Measurements from ENCODE around the gene MYO1D. TPM values are rescaled to one million over a fixed set of nuclear protein-coding genes. Genes with fewer than 3 reads are reported as not detected.
A peak's percentile ranks its signal among the peaks of the same experiment; 100 is the strongest.

Gene MYO1D
- total and polyA plus RNA-seq, 8 donors: 16.7 to 43.0 (median 29.4) TPM

GRCh38 chr17:32486701-32487472 is 390.0 kb downstream of the MYO1D start, which contains the start of gene CDK5R1:
Gene CDK5R1, plus strand, starts transcription at chr17:32486993. Its CDS starts 628 bp downstream, at chr17:32487621.
- intact Hi-C loops (cut with DNase I): loop anchor here in 1 of 3 donors (10.0 kb wide), 1 partner anchor 268 kb away; no protein-coding TSS in a partner anchor
- Histone ChIP-seq H3K9me3 (no peaks in the 10 kb centered on the region), H3K36me3 (peaks cover 0 to 2% (median 0%) of the 10 kb centered on the region in 3 donors), H3K4me1 (peaks cover 0 to 10% (median 7%) of the 10 kb centered on the region in 3 donors), H3K27ac (peak within 1 kb of the TSS; percentile 42 to 62 (median 58)), H3K27me3 (no peaks in the 10 kb centered on the region), H3K4me3 (peak within 1 kb of the TSS; percentile 28 to 61 (median 51))
- WGBS, 2 donors: 0 to 1% methylated on average over 20 to 135 of the region's 135 CpGs
- ATAC-seq (peak; percentile 50 to 72 (median 58)), DNase-seq (peak; percentile 64 to 87 (median 76)), FAIRE-seq (no peak)
- no peak for TF ChIP-seq CTCF (IDR thresholded peaks at IDR 0.05)

GRCh38 chr17:32486111-32486700 is 390.7 kb downstream of the MYO1D start:
- TF ChIP-seq CTCF (IDR thresholded peaks at IDR 0.05): no peak
- ATAC-seq: peak; percentile 82 to 84 (median 82)
- Histone ChIP-seq H3K9me3 (no peaks in the 10 kb centered on the region), H3K27ac (peak overlapping the region; percentile 42 to 62 (median 58)), H3K36me3 (peaks cover 0 to 9% (median 0%) of the 10 kb centered on the region in 3 donors), H3K4me1 (peaks cover 0 to 10% (median 7%) of the 10 kb centered on the region in 3 donors), H3K27me3 (no peaks in the 10 kb centered on the region), H3K4me3 (peak overlapping the region; percentile 28 to 61 (median 45))
- WGBS, 2 donors: 3 to 4% methylated on average over 34 to 72 of the region's 72 CpGs
- no peak for FAIRE-seq
- intact Hi-C loops (cut with DNase I): loop anchor here in 1 of 3 donors (10.0 kb wide), 1 partner anchor 269 kb away; no protein-coding TSS in a partner anchor
- peak; percentile 63 to 88 (median 74) for DNase-seq

- intact Hi-C loops (cut with DNase I): loop anchor here in 1 of 3 donors (10.0 kb wide), 1 partner anchor 269 kb away; no protein-coding TSS in a partner anchor
- no peak for ATAC-seq
- peaks cover 0 to 16% (median 0%) of the 10 kb centered on the region in 3 donors for H3K36me3 ChIP-seq
- H3K27ac ChIP-seq: peak overlapping the region; percentile 42 to 62 (median 58)
- H3K4me3 ChIP-seq: peak overlapping the region in 2 of 4 donors; percentile 57 to 61
- no peak for DNase-seq
- no peaks in the 10 kb centered on the region for H3K9me3 ChIP-seq
- no peaks in the 10 kb centered on the region for H3K27me3 ChIP-seq
- WGBS, 2 donors: 59 to 62% methylated on average over 12 of the region's 12 CpGs
- H3K4me1 ChIP-seq: peaks cover 0 to 10% (median 7%) of the 10 kb centered on the region in 3 donors
- no peak for FAIRE-seq
- TF ChIP-seq CTCF (IDR thresholded peaks at IDR 0.05): no peak
Measured at GRCh38 chr17:32485261-32486110, 391.4 kb downstream of the MYO1D start.

- intact Hi-C loops (cut with DNase I): loop anchor here in 2 of 3 donors (5.0 to 10.0 kb wide), 2 partner anchors 270 to 273 kb away; no protein-coding TSS in a partner anchor
- Histone ChIP-seq H3K9me3 (no peaks in the 10 kb centered on the region), H3K36me3 (peaks cover 3 to 24% (median 5%) of the 10 kb centered on the region in 3 donors), H3K27ac (no peak overlapping the region), H3K4me3 (no peak overlapping the region), H3K4me1 (peaks cover 0 to 10% (median 7%) of the 10 kb centered on the region in 3 donors), H3K27me3 (no peaks in the 10 kb centered on the region)
- FAIRE-seq (no peak), DNase-seq (no peak), ATAC-seq (no peak)
- no peak for TF ChIP-seq CTCF (IDR thresholded peaks at IDR 0.05)
- 83 to 88% methylated on average over 11 of the region's 11 CpGs for WGBS, 2 donors
Measured at GRCh38 chr17:32484628-32485027, 392.3 kb downstream of the MYO1D start.

All from pancreas (tissue), 10 donors.